ENCODE results near the gene KCNH6.

KCNH6 gene
- total RNA-seq: 0 reads per million in 4 experiments

GRCh38 chr17:63523253-63523855 is at the start of gene KCNH6:
Gene KCNH6 (plus strand): TSS chr17:63523358. CDS start chr17:63523414, 56 bp downstream.
- DNase-seq: no peak

- no peak for DNase-seq
Observed at GRCh38 chr17:63474174-63474573, 49.0 kb upstream of the KCNH6 start.

GRCh38 chr17:63474586-63475460 is 48.3 kb upstream of the KCNH6 start:
- no peak for DNase-seq

- no peak for DNase-seq
Observed at GRCh38 chr17:63475491-63476412, 47.4 kb upstream of the KCNH6 start.

GRCh38 chr17:63476459-63476853 is 46.7 kb upstream of the KCNH6 start:
- DNase-seq: no peak

- DNase-seq: no peak
Observed at GRCh38 chr17:63476854-63477479, 46.2 kb upstream of the KCNH6 start, which contains the start of gene ACE. Gene ACE (plus strand): TSS chr17:63477061. CDS start chr17:63477095, 34 bp downstream.

GRCh38 chr17:63477480-63478440 is 45.4 kb upstream of the KCNH6 start:
- no peak for DNase-seq

GRCh38 chr17:63478814-63479494 is 44.2 kb upstream of the KCNH6 start:
- DNase-seq: peak; percentile 43

GRCh38 chr17:63479495-63480184 is 43.5 kb upstream of the KCNH6 start:
- no peak for DNase-seq

GRCh38 chr17:63480192-63480784 is 42.9 kb upstream of the KCNH6 start:
- no peak for DNase-seq

GRCh38 chr17:63480826-63481487 is 42.2 kb upstream of the KCNH6 start:
- no peak for DNase-seq

GRCh38 chr17:63481488-63481870 is 41.7 kb upstream of the KCNH6 start:
- DNase-seq: no peak

GRCh38 chr17:63482509-63482908 is 40.6 kb upstream of the KCNH6 start:
- no peak for DNase-seq

- no peak for DNase-seq
Observed at GRCh38 chr17:63483038-63483437, 40.1 kb upstream of the KCNH6 start.

- no peak for DNase-seq
Observed at GRCh38 chr17:63483655-63484575, 39.2 kb upstream of the KCNH6 start.

GRCh38 chr17:63486317-63487013 is 36.7 kb upstream of the KCNH6 start:
- DNase-seq: no peak

GRCh38 chr17:63487014-63487339 is 36.2 kb upstream of the KCNH6 start:
- no peak for DNase-seq
